NCI-H1694 treated with DMSO at 0.1 percent for 48 hours (cell line): ENCODE data around the gene SFT2D3.
A peak's percentile ranks its signal among the peaks of the same experiment; 100 is the strongest.

Experiments
- DNase-seq: peaks from one replicate; lab custom pipeline; 2025; lab: John Stamatoyannopoulos, UW

Gene SFT2D3

GRCh38 chr2:127664895-127665225, 36.4 kb upstream of the SFT2D3 start:
- no peak for DNase-seq

GRCh38 chr2:127665267-127665893, 35.9 kb upstream of the SFT2D3 start:
- no peak for DNase-seq

- no peak for DNase-seq
Observed at GRCh38 chr2:127669056-127669455, 32.2 kb upstream of the SFT2D3 start.

- no peak for DNase-seq
Observed at GRCh38 chr2:127670055-127670956, 31.0 kb upstream of the SFT2D3 start.

- no peak for DNase-seq
Observed at GRCh38 chr2:127670957-127671290, 30.4 kb upstream of the SFT2D3 start.

GRCh38 chr2:127671557-127672302, 29.6 kb upstream of the SFT2D3 start:
- DNase-seq, result no peak

- DNase-seq, result no peak
Observed at GRCh38 chr2:127672341-127673224, 28.7 kb upstream of the SFT2D3 start.

GRCh38 chr2:127673291-127674069, 27.8 kb upstream of the SFT2D3 start:
- no peak for DNase-seq

GRCh38 chr2:127674241-127675209, 26.8 kb upstream of the SFT2D3 start:
- DNase-seq, result peak; percentile 11

GRCh38 chr2:127675331-127676261, 25.7 kb upstream of the SFT2D3 start, which contains the start of gene LIMS2:
TSS of gene LIMS2 (minus strand) at chr2:127675530. CDS start at chr2:127675024, 506 bp downstream.
- no peak for DNase-seq

GRCh38 chr2:127676906-127677305, 24.4 kb upstream of the SFT2D3 start:
- DNase-seq, result no peak

GRCh38 chr2:127678531-127678930, 22.8 kb upstream of the SFT2D3 start:
- no peak for DNase-seq

GRCh38 chr2:127678991-127679390, 22.3 kb upstream of the SFT2D3 start:
- no peak for DNase-seq

- no peak for DNase-seq
Observed at GRCh38 chr2:127679680-127680361, 21.5 kb upstream of the SFT2D3 start.

- DNase-seq, result no peak
Observed at GRCh38 chr2:127680706-127681287, 20.5 kb upstream of the SFT2D3 start.

- DNase-seq, result no peak
Observed at GRCh38 chr2:127681288-127681804, 20.0 kb upstream of the SFT2D3 start.
